ENCODE results near the gene DIAPH3. TPM values are rescaled to one million over a fixed set of nuclear protein-coding genes. Genes with fewer than 3 reads are reported as not detected.

Gene DIAPH3
- total RNA-seq, 1 experiment from 2014 or later, result 27.6 TPM

- TF ChIP-seq E2F5 (CRISPR knock-in tag; IDR thresholded peaks at IDR 0.05) (no peak), JUN (CRISPR knock-in tag; IDR thresholded peaks at IDR 0.05) (no peak), ZNF396 (CRISPR knock-in tag; IDR thresholded peaks at IDR 0.05; ENCODE audit: borderline replicate concordance) (no peak), MAX (CRISPR knock-in tag; IDR thresholded peaks at IDR 0.05) (no peak), FOXK1 (CRISPR knock-in tag; IDR thresholded peaks at IDR 0.05) (no peak), SP1 (CRISPR knock-in tag; conservative IDR thresholded peaks at IDR 0.05) (no peak), AR (CRISPR knock-in tag; IDR thresholded peaks at IDR 0.05) (no peak), MLX (CRISPR knock-in tag; IDR thresholded peaks at IDR 0.05) (no peak), HMGA2 (CRISPR knock-in tag; IDR thresholded peaks at IDR 0.05) (no peak), ZNF232 (CRISPR knock-in tag; IDR thresholded peaks at IDR 0.05) (no peak)
Measured at GRCh38 chr13:60175571-60175970, 11.8 kb upstream of the DIAPH3 start (continued).

GRCh38 chr13:60174113-60174512 lies 10.4 kb upstream of the DIAPH3 start:
- Mint-ChIP-seq H3K9me3 (no peaks in the 10 kb centered on the region), H3K4me3 (no peak overlapping the region), H3K27ac (peak overlapping the region; percentile 22; the same call in 1 of the 2 replicates), H3K4me1 (no peaks in the 10 kb centered on the region), H3K27me3 (ENCODE audit: low read depth) (no peaks in the 10 kb centered on the region), H3K36me3 (no peaks in the 10 kb centered on the region)
- DNase-seq (ENCODE audit: low spot score) (no peak), ATAC-seq (no peak)
- CTCF ChIA-PET, result no interaction called here
- POLR2A ChIA-PET, result no interaction called here
- TF ChIP-seq ATF6 (CRISPR knock-in tag; IDR thresholded peaks at IDR 0.05) (no peak), ZNF121 (CRISPR knock-in tag; IDR thresholded peaks at IDR 0.05) (no peak), ATF2 (CRISPR knock-in tag; IDR thresholded peaks at IDR 0.05; ENCODE audit: borderline replicate concordance, low read depth) (no peak)

- Mint-ChIP-seq H3K27ac (no peak overlapping the region), H3K27me3 (ENCODE audit: low read depth) (no peaks in the 10 kb centered on the region), H3K4me1 (no peaks in the 10 kb centered on the region), H3K36me3 (0 out of 2 replicates have a peak, but pooled peaks cover 3% of the 10 kb centered on the region), H3K9me3 (no peaks in the 10 kb centered on the region), H3K4me3 (no peak overlapping the region)
- no peak for ATAC-seq
- ChIA-PET CTCF (no interaction called here), POLR2A (no interaction called here)
- no peak for DNase-seq (ENCODE audit: low spot score)
- TF ChIP-seq ZNF423 (CRISPR knock-in tag; IDR thresholded peaks at IDR 0.05) (no peak), IRF2 (CRISPR knock-in tag; IDR thresholded peaks at IDR 0.05; ENCODE audit: borderline replicate concordance, low read depth) (no peak), AR (CRISPR knock-in tag; IDR thresholded peaks at IDR 0.05) (no peak), SMAD3 (CRISPR knock-in tag; IDR thresholded peaks at IDR 0.05; ENCODE audit: borderline replicate concordance) (no peak), ZNF281 (CRISPR knock-in tag; IDR thresholded peaks at IDR 0.05) (no peak), MAX (CRISPR knock-in tag; IDR thresholded peaks at IDR 0.05) (no peak), USF1 (CRISPR knock-in tag; IDR thresholded peaks at IDR 0.05) (no peak)
Measured at GRCh38 chr13:60172111-60172510, 8.4 kb upstream of the DIAPH3 start.

All from WTC11 (cell line).